Measurements from ENCODE around the gene SLC37A2. TPM values are rescaled to one million over a fixed set of nuclear protein-coding genes. Genes with fewer than 3 reads are reported as not detected.
A peak's percentile ranks its signal among the peaks of the same experiment; 100 is the strongest.

The SLC37A2 gene
- total RNA-seq, 1 experiment from 2014 or later, result 13.8 TPM

DNA sequence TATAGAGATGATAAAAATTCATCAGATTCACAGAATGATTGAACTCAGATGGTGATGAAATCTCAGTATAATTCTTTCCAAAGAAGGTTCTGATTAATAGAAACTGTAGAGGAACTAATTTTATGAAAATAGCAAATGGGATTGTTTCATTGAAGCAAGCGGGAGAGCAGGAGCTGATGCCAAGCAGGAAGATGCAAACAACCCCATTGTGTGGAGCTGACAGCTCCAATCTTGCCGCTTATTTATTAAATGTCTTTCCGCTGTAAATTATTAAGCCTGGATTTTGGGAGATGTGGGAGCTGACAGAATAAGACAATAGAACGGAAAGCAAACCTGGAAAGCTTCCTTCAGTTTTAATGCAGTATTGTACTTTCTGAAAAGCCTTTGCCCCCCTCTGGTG lies 54.3 kb downstream of the SLC37A2 start:
- no peak for DNase-seq
- Histone ChIP-seq H3K4me3 (ENCODE audit: low read depth, low read length) (no peak overlapping the region), H3K36me3 (ENCODE audit: control insufficient read depth, insufficient read depth, low read length) (no peaks in the 10 kb centered on the region), H3K9me3 (0 out of 2 replicates have a peak, but pooled peaks cover 1% of the 10 kb centered on the region), H3K27me3 (replicated peaks; ENCODE audit: control insufficient read depth, insufficient read depth, low read length) (no peaks in the 10 kb centered on the region), H3K4me1 (peaks cover 13% of the 10 kb centered on the region)
- ChIA-PET CTCF (interaction anchor here (0.6 to 0.9 kb wide), 2 partner anchors 10 to 316 kb away, joined by 3 read pairs; no protein-coding TSS in a partner anchor), POLR2A (no interaction called here)
- peaks cover 18% of the 10 kb centered on the region for H3K4me1 Mint-ChIP-seq (ENCODE audit: low read depth, unreplicated experiment)
- H3K4me3 Mint-ChIP-seq (ENCODE audit: unreplicated experiment), result no peak overlapping the region
- H3K27me3 Mint-ChIP-seq (ENCODE audit: insufficient read depth, unreplicated experiment), result peaks cover 4% of the 10 kb centered on the region
- TF ChIP-seq, protein P1, sequence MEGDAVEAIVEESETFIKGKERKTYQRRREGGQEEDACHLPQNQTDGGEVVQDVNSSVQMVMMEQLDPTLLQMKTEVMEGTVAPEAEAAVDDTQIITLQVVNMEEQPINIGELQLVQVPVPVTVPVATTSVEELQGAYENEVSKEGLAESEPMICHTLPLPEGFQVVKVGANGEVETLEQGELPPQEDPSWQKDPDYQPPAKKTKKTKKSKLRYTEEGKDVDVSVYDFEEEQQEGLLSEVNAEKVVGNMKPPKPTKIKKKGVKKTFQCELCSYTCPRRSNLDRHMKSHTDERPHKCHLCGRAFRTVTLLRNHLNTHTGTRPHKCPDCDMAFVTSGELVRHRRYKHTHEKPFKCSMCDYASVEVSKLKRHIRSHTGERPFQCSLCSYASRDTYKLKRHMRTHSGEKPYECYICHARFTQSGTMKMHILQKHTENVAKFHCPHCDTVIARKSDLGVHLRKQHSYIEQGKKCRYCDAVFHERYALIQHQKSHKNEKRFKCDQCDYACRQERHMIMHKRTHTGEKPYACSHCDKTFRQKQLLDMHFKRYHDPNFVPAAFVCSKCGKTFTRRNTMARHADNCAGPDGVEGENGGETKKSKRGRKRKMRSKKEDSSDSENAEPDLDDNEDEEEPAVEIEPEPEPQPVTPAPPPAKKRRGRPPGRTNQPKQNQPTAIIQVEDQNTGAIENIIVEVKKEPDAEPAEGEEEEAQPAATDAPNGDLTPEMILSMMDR (IDR thresholded peaks at IDR 0.05; ENCODE audit: insufficient read depth in 1 of 2, low read depth in 1 of 2, low read length in 1 of 2, severe bottlenecking in 1 of 2, unreplicated experiment in 1 of 2), result no peak
- peaks cover 12% of the 10 kb centered on the region for H3K36me3 Mint-ChIP-seq (ENCODE audit: insufficient read depth, unreplicated experiment)
- intact Hi-C loops (cut with micrococcal nuclease; ENCODE audit: unreplicated experiment), result loop anchor here (1.0 kb wide), 1 partner anchor 54 kb away; the partner anchor contains the start of gene SLC37A2
- BruUV-seq (replicated peaks), result no TSS peak
- peaks cover 29% of the 10 kb centered on the region for H3K9me3 Mint-ChIP-seq (ENCODE audit: unreplicated experiment)
- no peak overlapping the region for H3K27ac Mint-ChIP-seq (ENCODE audit: unreplicated experiment)

DNA sequence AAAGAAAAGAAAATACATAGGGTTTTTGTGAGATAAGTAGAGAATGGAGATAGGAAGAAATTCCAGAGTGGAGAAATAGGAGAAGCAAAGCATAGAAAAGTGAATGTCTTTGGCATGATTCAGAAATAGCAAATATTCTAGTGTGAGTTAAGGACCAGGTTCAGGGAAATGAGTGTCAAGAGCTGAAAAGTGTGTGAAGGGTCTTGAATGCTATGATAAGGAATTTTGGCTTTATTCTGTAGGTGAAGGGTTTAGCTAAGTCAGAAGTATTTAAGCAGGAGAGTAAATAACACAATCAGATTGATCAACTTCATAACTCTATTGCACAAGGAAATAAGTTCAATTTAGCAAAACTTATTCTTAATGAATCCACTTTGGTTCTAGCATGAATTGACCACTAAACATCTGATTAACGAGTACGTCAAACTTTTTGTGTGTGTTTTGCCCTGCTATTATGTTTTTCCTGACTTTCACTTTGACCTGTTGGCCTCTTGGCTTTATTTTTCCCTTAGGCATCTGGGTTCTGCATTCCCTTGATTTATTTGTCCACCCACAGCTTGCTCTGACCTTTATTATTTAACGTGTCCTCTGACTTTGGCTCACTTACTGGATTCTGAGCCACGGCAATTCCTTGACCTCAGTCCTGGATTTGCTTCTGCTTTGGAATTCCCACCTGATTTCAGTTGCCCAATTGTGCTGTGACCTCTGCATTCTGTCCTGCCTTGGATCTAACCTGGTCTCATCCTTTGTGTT lies 60.3 kb downstream of the SLC37A2 start:
- DNase-seq, result peak in 1 of 2 experiments; percentile 13
- BruUV-seq (replicated peaks), result TSS peak; percentile 92
- Mint-ChIP-seq H3K9me3 (ENCODE audit: unreplicated experiment) (peaks cover 26% of the 10 kb centered on the region), H3K4me3 (ENCODE audit: unreplicated experiment) (peak overlapping the region; percentile 55), H3K27ac (ENCODE audit: unreplicated experiment) (peak overlapping the region; percentile 76), H3K36me3 (ENCODE audit: insufficient read depth, unreplicated experiment) (peaks cover 6% of the 10 kb centered on the region), H3K4me1 (ENCODE audit: low read depth, unreplicated experiment) (peaks cover 32% of the 10 kb centered on the region), H3K27me3 (ENCODE audit: insufficient read depth, unreplicated experiment) (peaks cover 2% of the 10 kb centered on the region)
- TF ChIP-seq, protein P1 (IDR thresholded peaks at IDR 0.05; ENCODE audit: insufficient read depth in 1 of 2, low read depth in 1 of 2, low read length in 1 of 2, severe bottlenecking in 1 of 2, unreplicated experiment in 1 of 2), result no peak
- POLR2A ChIA-PET, result interaction anchor here (1.0 to 1.8 kb wide), 2 partner anchors 12 to 19 kb away, joined by 3 to 16 read pairs; partner anchors contain the start of gene TMEM218
- H3K4me1 ChIP-seq, result peaks cover 28% of the 10 kb centered on the region
- H3K27me3 ChIP-seq (replicated peaks; ENCODE audit: control insufficient read depth, insufficient read depth, low read length), result no peaks in the 10 kb centered on the region
- CTCF ChIA-PET, result interaction anchor here (0.6 to 2.4 kb wide), 9 partner anchors 12 to 1470 kb away, joined by 3 to 66 read pairs (median 8); partner anchors contain the start of genes PKNOX2, SLC37A2 and TMEM218
- H3K36me3 ChIP-seq (ENCODE audit: control insufficient read depth, insufficient read depth, low read length), result no peaks in the 10 kb centered on the region
- no peaks in the 10 kb centered on the region for H3K9me3 ChIP-seq
- intact Hi-C loops (cut with micrococcal nuclease; ENCODE audit: unreplicated experiment), result loop anchor here (5.0 kb wide), 1 partner anchor 161 kb away; no protein-coding TSS in a partner anchor
- peak overlapping the region; percentile 5; the same call in 1 of the 2 replicates for H3K4me3 ChIP-seq (ENCODE audit: low read depth, low read length)

DNA sequence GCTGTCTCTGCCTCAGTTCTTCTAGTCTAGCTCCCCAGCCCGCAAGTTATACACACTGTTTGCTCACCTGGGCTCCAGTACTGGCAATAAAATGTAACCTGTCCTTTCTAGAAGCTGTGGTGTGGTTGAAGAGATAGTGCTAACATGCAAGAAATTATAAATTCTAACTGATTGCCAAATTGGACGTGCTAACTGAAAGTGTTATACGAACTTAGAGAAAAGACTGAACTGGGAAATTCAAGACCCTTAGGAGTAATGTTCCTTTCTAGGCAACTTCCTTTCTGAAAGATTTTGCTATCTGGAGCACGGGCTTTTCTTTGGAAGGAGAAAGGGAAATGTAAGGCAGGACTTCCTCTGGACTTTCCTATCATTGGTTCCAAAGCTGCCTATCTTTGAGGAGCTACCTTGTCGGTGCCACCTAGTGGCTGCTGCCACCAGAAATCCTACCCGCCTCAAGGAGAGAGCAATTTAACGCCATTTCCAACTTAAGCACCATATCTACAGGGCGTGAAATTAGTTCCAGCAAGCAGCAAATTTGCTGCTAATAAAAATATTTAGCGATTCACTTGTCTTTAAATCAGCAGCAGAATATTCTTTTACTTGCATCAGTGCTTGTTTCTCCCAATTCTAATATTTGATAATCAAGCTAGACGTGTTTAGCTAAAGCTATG lies 61.0 kb downstream of the SLC37A2 start:
- Histone ChIP-seq H3K9me3 (no peaks in the 10 kb centered on the region), H3K4me3 (ENCODE audit: low read depth, low read length) (peak overlapping the region; percentile 5), H3K4me1 (peaks cover 28% of the 10 kb centered on the region), H3K27me3 (replicated peaks; ENCODE audit: control insufficient read depth, insufficient read depth, low read length) (no peaks in the 10 kb centered on the region), H3K36me3 (ENCODE audit: control insufficient read depth, insufficient read depth, low read length) (no peaks in the 10 kb centered on the region)
- TF ChIP-seq, protein P1 (IDR thresholded peaks at IDR 0.05; ENCODE audit: insufficient read depth in 1 of 2, low read depth in 1 of 2, low read length in 1 of 2, severe bottlenecking in 1 of 2, unreplicated experiment in 1 of 2), result peak; percentile 67 to 80
- Mint-ChIP-seq H3K9me3 (ENCODE audit: unreplicated experiment) (peaks cover 26% of the 10 kb centered on the region), H3K4me3 (ENCODE audit: unreplicated experiment) (peak overlapping the region; percentile 55), H3K4me1 (ENCODE audit: low read depth, unreplicated experiment) (peaks cover 32% of the 10 kb centered on the region), H3K27ac (ENCODE audit: unreplicated experiment) (peak overlapping the region; percentile 76), H3K36me3 (ENCODE audit: insufficient read depth, unreplicated experiment) (peaks cover 6% of the 10 kb centered on the region), H3K27me3 (ENCODE audit: insufficient read depth, unreplicated experiment) (peaks cover 5% of the 10 kb centered on the region)
- CTCF ChIA-PET, result interaction anchor here (0.6 to 2.4 kb wide), 12 partner anchors 12 to 1471 kb away, joined by 3 to 66 read pairs (median 6); partner anchors contain the start of genes PKNOX2, SLC37A2 and TMEM218
- peak; percentile 74 to 77 for DNase-seq
- POLR2A ChIA-PET, result interaction anchor here (1.0 to 1.8 kb wide), 2 partner anchors 13 to 18 kb away, joined by 3 to 16 read pairs; partner anchors contain the start of gene TMEM218
- no TSS peak for BruUV-seq (replicated peaks)
- intact Hi-C loops (cut with micrococcal nuclease; ENCODE audit: unreplicated experiment), result loop anchor here (1.0 to 5.0 kb wide), 4 partner anchors 13 to 162 kb away; partner anchors contain the start of gene TMEM218
